Retina (tissue), 1 donor: ENCODE results near the gene TMEM209.
"Not testable (repeated sequence)": the region's sequence is repeated elsewhere in the genome, so short reads cannot be mapped to it uniquely, and the experiment has no call there.

Source experiments
- DNase-seq: peaks from one replicate; pipeline ENCODE4 v3.0.0-alpha.2; 2016

The TMEM209 gene

DNA sequence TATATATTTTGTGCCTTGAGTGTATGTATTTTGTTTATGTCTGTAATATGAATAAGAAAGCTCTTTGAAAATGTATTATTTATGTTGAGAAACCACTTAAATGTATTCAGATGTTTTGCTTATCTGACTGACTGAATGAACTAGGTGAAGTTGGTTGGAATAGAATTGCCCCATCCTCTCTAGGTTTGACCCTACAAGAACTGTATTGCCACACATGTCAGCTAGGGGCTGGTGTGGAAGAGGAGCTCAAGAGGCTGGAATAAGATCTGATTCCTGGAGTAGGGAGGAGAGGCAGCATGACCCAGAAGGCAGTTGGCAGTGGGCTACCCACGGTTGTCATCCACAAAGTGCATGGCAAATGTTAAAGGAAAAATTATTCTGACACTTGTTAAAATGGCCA, 11.5 kb upstream of the TMEM209 start:
- DNase-seq, result no peak

- DNase-seq, result no peak
These were observed 10.8 kb upstream of the TMEM209 start for GRCh38 chr7:130216025-130216424.

- DNase-seq, result no peak
These were observed 8.6 kb upstream of the TMEM209 start for GRCh38 chr7:130213828-130214227.

DNA sequence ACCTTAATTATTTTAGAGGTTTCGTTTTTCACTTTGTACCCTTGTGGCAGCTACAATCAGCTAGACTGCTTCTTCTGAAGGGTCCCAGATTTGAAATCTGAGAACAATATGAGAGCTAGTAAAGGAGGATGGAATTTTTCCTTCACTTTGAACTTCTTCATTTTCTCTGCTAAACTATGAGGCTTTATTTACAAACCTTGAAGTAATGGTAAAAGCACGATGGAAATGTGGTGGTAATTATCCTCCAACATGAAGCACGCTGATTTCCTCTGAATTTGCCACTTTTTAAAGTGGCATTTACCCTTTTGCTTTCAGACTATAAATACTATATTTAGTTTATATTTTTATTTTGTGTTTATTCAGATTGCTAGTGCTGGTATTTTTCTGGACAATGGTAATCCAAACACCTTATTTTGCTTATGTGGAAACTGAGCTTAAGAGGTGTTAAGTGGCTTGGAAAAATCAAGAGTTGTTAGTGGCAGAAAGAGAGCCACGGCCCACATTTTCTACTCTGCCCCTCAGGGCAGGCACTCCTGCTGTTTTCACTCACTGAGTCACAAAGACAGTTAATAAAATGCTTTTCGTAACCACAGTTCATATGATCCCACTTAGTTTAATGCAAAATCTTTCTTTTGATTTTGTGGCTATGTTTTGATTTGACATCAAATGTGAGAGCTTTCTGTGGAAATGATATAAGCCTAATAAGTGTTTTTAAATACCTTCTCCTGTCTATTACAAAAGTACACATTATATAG, 5.2 kb upstream of the TMEM209 start:
- no peak for DNase-seq

GRCh38 chr7:130208516-130208915, 3.3 kb upstream of the TMEM209 start:
- DNase-seq, result no peak

DNA sequence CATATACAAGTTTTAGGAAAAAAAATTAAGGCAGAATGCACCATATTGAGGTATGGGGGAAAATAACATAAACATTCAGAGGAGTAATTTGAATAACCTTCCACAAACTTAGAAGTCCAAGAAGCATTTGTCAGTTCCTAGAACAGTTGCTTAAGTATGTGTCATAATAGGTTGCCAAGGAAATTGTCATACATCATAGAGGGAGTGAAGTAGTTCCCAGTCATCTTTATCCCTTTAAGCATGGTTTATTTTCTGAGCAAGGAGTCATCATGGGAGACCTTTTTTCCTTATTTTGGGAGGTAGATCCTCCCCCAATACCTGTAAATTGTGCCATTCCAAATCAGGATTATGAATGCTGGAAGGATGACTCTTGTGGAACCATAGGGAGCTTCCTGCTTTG, 2.4 kb upstream of the TMEM209 start, which contains the start of gene SSMEM1:
Gene SSMEM1, plus strand, starts transcription at position 219 of the 400 bp plus-strand sequence. Its CDS starts 51 bp downstream, at position 270.
- no peak for DNase-seq

DNA sequence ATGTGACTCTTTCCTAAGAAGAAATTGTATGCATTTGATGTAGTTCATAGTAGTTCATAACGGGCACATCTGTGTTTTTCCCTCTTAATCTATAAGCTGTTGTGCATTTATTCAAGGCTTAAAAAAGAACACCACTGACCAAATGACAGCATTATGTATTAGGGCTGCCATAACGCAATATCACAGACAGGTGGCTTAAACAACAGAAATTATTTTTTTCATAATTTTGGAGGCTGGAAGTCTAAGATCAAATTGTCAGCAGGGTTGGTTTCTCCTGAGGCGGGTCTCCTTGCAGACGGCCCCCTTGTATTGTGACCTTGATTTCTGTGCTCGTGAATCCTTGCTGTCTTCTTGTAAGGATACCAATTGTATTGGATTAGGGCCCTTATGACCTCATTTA, 1.8 kb upstream of the TMEM209 start:
- no peak for DNase-seq

GRCh38 chr7:130201796-130202195, 3.4 kb downstream of the TMEM209 start:
- no peak for DNase-seq

- no peak for DNase-seq
These were observed 8.1 kb downstream of the TMEM209 start for GRCh38 chr7:130197094-130197493.

GRCh38 chr7:130196476-130196875, 8.7 kb downstream of the TMEM209 start:
- DNase-seq, result no peak

DNA sequence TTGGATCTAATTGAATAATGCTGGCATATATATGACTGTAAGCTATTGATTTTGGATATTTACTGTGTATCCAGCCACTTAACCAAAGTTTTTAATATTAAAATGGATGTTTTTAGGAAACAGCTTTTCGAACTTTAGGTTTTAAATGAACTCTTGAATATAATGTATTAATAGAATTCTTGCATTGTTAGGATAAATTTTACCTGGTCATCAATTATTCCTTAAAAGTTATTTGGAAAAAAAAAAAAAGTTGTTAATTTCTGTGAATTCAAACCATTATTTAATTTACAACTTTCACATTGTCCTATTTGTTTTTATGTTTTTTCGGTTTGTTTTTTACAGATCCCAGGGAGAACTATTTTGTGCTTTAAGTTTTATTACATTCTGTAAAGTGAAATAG, 9.8 kb downstream of the TMEM209 start:
- no peak for DNase-seq

GRCh38 chr7:130191791-130192190, 13.4 kb downstream of the TMEM209 start:
- no peak for DNase-seq

DNA sequence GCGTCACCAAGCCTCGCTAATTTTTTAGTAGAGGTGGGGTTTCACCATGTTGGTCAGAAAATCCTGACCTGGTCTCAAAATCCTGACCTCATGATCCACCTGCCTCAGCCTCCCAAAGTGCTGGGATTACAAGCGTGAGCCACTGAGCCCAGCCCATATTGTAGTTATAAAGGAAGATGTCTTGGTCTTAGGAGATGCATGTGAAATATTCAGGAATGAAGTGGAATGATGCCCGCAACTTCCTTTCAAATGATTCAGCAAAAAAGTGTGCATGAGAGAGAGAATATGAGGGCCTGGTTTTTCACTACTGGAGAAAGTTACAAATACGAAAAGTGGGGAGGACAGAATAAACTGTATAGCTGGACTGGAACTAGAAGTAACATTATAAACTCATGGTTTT, 15.9 kb downstream of the TMEM209 start:
- DNase-seq, result no peak

- no peak for DNase-seq
These were observed 17.8 kb downstream of the TMEM209 start for GRCh38 chr7:130187360-130187759.

DNA sequence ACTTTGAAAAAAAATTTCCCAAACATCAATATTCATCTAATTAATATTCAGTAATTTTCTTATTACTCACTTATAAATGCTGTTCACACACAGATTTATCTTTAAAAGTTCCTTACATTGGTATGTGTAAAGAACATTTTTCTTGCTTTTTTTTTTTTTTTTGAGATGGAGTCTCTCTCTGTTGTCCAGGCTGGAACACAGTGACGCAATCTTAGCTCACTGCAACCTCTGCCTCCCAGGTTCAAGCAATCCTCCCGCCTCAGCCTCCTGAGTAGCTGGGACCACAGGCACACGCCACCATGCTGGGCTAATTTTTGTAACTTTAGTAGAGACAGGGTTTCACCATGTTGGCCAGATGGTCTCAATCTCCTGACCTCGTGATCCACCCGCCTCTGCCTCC, 20.9 kb downstream of the TMEM209 start:
- not testable (repeated sequence) for DNase-seq

DNA sequence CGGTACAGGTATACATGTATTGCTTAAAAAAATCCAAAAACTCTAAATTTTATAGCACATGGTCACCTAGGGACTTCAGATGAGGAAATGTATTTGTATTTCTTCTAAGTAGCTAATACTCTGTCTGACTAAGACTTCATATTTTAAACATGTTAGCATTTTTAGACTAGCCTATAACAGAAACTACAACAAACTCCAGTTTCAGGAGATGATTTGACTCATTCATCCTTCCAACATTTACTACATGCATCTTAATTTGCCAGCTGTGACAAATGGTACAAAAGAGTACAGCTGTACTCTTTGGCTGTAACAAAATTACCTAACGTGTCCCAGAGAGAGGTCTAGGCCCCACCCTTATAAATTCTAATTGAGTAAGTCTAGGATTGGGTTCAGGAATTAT, 22.2 kb downstream of the TMEM209 start:
- DNase-seq, result no peak

- no peak for DNase-seq
These were observed 24.0 kb downstream of the TMEM209 start for GRCh38 chr7:130181263-130181605.

- DNase-seq, result no peak
These were observed 24.5 kb downstream of the TMEM209 start for GRCh38 chr7:130180571-130181262.

GRCh38 chr7:130179631-130180030, 25.6 kb downstream of the TMEM209 start:
- no peak for DNase-seq

GRCh38 chr7:130178251-130178650, 27.0 kb downstream of the TMEM209 start:
- no peak for DNase-seq

- no peak for DNase-seq
These were observed 30.8 kb downstream of the TMEM209 start for GRCh38 chr7:130174237-130174959.

GRCh38 chr7:130162196-130162595, 43.0 kb downstream of the TMEM209 start:
- DNase-seq, result no peak

DNA sequence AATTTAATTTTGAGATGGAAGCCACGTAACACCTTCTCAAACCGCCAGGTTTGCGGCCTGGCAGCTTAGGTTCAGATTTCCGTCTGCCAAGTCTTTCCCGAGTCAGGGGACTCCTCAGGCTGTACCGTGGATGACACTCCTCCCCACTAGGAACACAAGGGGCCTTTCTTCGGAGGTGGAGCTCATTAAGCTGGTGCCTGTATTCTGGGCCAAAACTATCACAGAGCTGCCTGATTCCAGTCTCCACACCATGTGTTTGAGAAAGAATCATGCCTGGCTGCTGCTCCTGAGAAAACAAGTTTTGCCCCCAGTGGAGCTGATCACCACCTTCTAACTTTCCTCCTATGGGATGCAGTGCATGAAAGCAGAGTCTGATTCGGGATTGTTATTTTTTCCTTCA, 44.8 kb downstream of the TMEM209 start:
- DNase-seq, result no peak

- no peak for DNase-seq
These were observed 45.2 kb downstream of the TMEM209 start for GRCh38 chr7:130160023-130160422.
